Measurements from ENCODE around the gene AHCYL1.

- TF ChIP-seq, protein P1, sequence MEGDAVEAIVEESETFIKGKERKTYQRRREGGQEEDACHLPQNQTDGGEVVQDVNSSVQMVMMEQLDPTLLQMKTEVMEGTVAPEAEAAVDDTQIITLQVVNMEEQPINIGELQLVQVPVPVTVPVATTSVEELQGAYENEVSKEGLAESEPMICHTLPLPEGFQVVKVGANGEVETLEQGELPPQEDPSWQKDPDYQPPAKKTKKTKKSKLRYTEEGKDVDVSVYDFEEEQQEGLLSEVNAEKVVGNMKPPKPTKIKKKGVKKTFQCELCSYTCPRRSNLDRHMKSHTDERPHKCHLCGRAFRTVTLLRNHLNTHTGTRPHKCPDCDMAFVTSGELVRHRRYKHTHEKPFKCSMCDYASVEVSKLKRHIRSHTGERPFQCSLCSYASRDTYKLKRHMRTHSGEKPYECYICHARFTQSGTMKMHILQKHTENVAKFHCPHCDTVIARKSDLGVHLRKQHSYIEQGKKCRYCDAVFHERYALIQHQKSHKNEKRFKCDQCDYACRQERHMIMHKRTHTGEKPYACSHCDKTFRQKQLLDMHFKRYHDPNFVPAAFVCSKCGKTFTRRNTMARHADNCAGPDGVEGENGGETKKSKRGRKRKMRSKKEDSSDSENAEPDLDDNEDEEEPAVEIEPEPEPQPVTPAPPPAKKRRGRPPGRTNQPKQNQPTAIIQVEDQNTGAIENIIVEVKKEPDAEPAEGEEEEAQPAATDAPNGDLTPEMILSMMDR (IDR thresholded peaks at IDR 0.05 in 2 of 3, conservative IDR thresholded peaks at IDR 0.05 in 1 of 3; ENCODE audit: borderline replicate concordance in 1 of 3, insufficient read depth in 1 of 3, low read depth in 2 of 3, low read length in 2 of 3) = no peak
- TF ChIP-seq, protein P2, sequence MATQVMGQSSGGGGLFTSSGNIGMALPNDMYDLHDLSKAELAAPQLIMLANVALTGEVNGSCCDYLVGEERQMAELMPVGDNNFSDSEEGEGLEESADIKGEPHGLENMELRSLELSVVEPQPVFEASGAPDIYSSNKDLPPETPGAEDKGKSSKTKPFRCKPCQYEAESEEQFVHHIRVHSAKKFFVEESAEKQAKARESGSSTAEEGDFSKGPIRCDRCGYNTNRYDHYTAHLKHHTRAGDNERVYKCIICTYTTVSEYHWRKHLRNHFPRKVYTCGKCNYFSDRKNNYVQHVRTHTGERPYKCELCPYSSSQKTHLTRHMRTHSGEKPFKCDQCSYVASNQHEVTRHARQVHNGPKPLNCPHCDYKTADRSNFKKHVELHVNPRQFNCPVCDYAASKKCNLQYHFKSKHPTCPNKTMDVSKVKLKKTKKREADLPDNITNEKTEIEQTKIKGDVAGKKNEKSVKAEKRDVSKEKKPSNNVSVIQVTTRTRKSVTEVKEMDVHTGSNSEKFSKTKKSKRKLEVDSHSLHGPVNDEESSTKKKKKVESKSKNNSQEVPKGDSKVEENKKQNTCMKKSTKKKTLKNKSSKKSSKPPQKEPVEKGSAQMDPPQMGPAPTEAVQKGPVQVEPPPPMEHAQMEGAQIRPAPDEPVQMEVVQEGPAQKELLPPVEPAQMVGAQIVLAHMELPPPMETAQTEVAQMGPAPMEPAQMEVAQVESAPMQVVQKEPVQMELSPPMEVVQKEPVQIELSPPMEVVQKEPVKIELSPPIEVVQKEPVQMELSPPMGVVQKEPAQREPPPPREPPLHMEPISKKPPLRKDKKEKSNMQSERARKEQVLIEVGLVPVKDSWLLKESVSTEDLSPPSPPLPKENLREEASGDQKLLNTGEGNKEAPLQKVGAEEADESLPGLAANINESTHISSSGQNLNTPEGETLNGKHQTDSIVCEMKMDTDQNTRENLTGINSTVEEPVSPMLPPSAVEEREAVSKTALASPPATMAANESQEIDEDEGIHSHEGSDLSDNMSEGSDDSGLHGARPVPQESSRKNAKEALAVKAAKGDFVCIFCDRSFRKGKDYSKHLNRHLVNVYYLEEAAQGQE (IDR thresholded peaks at IDR 0.05; ENCODE audit: low read depth) = no peak
- TF ChIP-seq YY1 (IDR thresholded peaks at IDR 0.05; ENCODE audit: extremely low read depth, insufficient replicate concordance, low read depth, low read length) (no peak), ELF1 (IDR thresholded peaks at IDR 0.05; ENCODE audit: borderline replicate concordance, low read depth) (no peak), SP1 (IDR thresholded peaks at IDR 0.05; ENCODE audit: low read depth) (no peak), POLR2AphosphoS5 (IDR thresholded peaks at IDR 0.05; ENCODE audit: low read depth, low read length) (no peak), POLR2A (IDR thresholded peaks at IDR 0.05; ENCODE audit: borderline replicate concordance, extremely low read depth, insufficient read depth, insufficient read length) (no peak), EZH2 (IDR thresholded peaks at IDR 0.05) (no peak), EGR1 (IDR thresholded peaks at IDR 0.05; ENCODE audit: low read depth) (no peak), RAD21 (IDR thresholded peaks at IDR 0.05; ENCODE audit: low read depth) (no peak)
These were observed 33.8 kb downstream of the AHCYL1 start for GRCh38 chr1:110018396-110018795.
